ENCODE measurements around the gene TSC22D3. TPM values are rescaled to one million over a fixed set of nuclear protein-coding genes. Genes with fewer than 3 reads are reported as not detected.

TSC22D3 gene
- total and polyA plus RNA-seq, 9 donors: 39.5 to 82.9 (median 64.3) TPM

DNA sequence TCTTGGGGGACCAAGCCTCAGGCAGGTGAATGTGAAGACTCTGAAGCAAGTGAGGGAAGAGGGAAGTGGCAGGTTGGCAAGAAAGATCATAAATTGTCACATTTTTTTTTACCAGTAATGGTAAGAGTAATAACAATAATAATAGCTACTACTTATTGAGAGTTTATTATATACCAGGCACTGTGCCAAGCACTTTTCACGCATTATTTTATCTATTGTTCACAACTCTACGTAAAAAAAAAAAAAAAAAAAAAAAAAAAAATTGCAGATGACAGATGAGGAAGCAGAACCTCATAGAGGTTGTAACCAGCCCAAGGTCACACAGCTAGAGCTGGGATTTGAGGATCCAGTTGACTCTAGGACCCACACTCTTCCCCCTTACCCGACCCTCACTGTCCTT lies 40.9 kb downstream of the TSC22D3 start:
- no peak overlapping the region for H3K27ac ChIP-seq (ENCODE audit: low read length)
- WGBS (ENCODE audit: insufficient coverage): no CpG with 5 or more reads among the region's 3 CpGs
- no peak for DNase-seq
- H3K27me3 ChIP-seq (ENCODE audit: control insufficient read depth, insufficient read depth, low read length): peaks cover 41% of the 10 kb centered on the region
- H3K4me3 ChIP-seq (ENCODE audit: low read length): no peak overlapping the region
- H3K4me1 ChIP-seq (ENCODE audit: control insufficient read depth, insufficient read depth, low read length): peaks cover 48% of the 10 kb centered on the region
- H3K9me3 ChIP-seq (replicated peaks; ENCODE audit: control insufficient read depth, low read depth, low read length): no peaks in the 10 kb centered on the region
- no peaks in the 10 kb centered on the region for H3K36me3 ChIP-seq (ENCODE audit: control insufficient read depth, insufficient read depth, low read length)

DNA sequence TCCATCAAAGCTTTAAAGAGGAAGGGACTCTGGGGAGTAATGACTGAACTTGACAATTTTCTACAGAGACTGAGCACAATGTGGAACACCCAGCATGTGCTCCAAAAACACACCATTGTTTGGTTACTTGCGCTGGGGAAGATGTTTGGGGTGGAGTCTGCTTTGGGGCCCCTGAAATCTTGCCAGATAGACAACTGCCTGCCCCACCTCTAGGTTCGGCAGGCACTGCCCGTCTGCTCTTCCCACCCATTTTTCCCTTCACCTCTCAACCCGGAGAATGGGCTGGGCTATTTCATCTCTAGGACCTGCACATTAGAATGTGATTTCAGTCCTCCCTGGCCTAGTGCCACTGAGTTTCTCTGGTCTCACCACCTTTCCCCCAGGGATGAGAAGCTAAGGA lies 41.9 kb downstream of the TSC22D3 start:
- Histone ChIP-seq H3K4me3 (ENCODE audit: low read length) (no peak overlapping the region), H3K27me3 (ENCODE audit: control insufficient read depth, insufficient read depth, low read length) (peaks cover 39% of the 10 kb centered on the region), H3K4me1 (ENCODE audit: control insufficient read depth, insufficient read depth, low read length) (peaks cover 50% of the 10 kb centered on the region), H3K27ac (ENCODE audit: low read length) (no peak overlapping the region), H3K36me3 (ENCODE audit: control insufficient read depth, insufficient read depth, low read length) (no peaks in the 10 kb centered on the region), H3K9me3 (replicated peaks; ENCODE audit: control insufficient read depth, low read depth, low read length) (no peaks in the 10 kb centered on the region)
- DNase-seq: no peak
- no CpG with 5 or more reads among the region's 4 CpGs for WGBS (ENCODE audit: insufficient coverage)

DNA sequence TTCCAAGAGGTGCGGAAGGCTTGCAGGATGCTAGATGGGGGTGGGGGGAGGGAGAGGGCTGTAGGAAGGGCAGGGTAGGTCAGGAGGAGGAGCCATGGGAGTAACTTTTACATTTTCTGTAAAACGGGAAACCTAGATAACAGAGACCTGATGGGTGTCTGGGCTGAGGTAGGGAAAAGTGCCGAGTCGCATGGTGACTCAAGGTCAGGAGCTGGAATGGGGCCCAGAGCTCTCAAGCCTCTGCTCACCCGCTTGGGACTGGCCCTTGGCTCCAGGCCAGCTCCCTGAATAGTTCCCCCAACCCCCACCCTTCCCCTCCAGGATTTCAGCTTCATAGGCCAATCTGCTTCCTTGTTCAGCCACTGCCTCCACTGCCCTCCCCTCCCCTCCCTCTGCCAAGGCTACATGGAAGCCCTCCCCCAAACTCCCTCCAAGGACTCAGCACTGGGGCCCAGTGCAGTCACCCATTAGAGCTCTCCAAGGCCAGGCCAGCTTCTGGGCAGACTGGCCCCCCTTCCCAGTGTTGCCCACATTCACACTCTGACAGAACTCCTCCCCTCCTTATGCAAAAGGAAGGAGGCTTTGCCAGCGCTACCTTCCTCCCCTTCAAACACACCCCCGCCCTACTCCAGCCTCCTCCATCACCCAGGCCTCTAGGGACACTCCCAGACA lies 43.6 kb downstream of the TSC22D3 start:
- Histone ChIP-seq H3K36me3 (ENCODE audit: control insufficient read depth, insufficient read depth, low read length) (no peaks in the 10 kb centered on the region), H3K27me3 (ENCODE audit: control insufficient read depth, insufficient read depth, low read length) (peaks cover 35% of the 10 kb centered on the region), H3K9me3 (replicated peaks; ENCODE audit: control insufficient read depth, low read depth, low read length) (no peaks in the 10 kb centered on the region), H3K4me1 (ENCODE audit: control insufficient read depth, insufficient read depth, low read length) (peaks cover 49% of the 10 kb centered on the region), H3K4me3 (ENCODE audit: low read length) (no peak overlapping the region), H3K27ac (ENCODE audit: low read length) (peak overlapping the region; percentile 20)
- peak; percentile 73 for DNase-seq
- WGBS (ENCODE audit: insufficient coverage): 26% methylated on average over 5 of the region's 7 CpGs

DNA sequence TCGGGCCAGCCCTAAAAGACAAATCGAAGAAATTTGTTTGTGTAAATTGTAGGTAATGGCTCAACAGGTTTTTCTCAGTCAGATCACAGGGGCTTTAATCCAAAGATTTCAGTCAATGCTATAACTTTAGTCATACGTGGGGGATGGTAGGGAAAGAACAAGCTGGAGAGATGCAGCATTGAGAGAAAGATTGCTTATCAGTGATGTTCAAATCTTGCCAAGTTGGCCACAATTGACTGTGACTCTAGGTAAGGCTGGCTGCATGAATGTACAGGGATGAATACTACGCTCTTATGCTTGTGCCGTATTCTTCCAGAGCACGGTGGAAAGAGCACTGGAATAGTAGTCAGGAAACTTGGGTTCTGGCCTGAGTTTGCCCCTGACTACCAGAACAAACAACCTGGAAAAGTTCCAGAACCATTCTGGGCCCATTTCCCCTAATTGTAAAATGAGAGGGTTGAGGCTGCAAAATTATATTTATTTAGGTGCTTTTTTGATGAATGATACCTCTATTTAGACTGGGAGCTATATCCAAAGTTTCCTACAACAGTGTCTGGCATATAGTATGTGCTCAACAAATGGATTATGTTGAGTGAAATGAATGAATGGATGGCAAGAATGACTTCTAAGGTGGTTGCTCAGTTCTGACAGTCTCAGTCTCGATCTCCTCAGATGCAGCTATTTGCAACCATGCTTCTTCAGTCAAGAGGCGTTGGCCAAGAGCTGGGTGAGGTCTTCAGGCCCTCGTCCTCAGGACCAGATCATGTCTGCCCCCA lies 44.4 kb downstream of the TSC22D3 start:
- DNase-seq: no peak
- no peak overlapping the region for H3K4me3 ChIP-seq (ENCODE audit: low read length)
- H3K36me3 ChIP-seq (ENCODE audit: control insufficient read depth, insufficient read depth, low read length): no peaks in the 10 kb centered on the region
- 71% methylated on average over 8 of the region's 9 CpGs for WGBS (ENCODE audit: insufficient coverage)
- peak overlapping the region; percentile 20 for H3K27ac ChIP-seq (ENCODE audit: low read length)
- H3K9me3 ChIP-seq (replicated peaks; ENCODE audit: control insufficient read depth, low read depth, low read length): no peaks in the 10 kb centered on the region
- peaks cover 48% of the 10 kb centered on the region for H3K4me1 ChIP-seq (ENCODE audit: control insufficient read depth, insufficient read depth, low read length)
- H3K27me3 ChIP-seq (ENCODE audit: control insufficient read depth, insufficient read depth, low read length): peaks cover 34% of the 10 kb centered on the region

DNA sequence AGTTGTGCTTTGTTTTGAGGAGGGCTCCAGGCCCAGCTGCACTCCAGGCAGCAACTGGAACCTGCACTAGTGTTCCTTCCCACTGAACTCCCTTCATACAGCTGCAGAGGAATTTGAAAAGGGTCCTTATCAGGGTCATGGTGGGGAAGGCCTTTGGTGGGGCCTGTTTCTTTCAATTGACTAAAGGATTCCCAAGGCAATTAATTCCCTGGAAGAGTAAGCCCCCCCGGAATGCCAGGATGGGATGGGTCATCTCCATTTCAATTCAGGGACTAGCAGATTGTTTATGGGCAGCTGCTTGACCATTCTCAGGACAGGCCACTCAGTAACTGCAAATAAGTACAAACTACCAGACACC lies 45.3 kb downstream of the TSC22D3 start:
- Histone ChIP-seq H3K36me3 (ENCODE audit: control insufficient read depth, insufficient read depth, low read length) (no peaks in the 10 kb centered on the region), H3K9me3 (replicated peaks; ENCODE audit: control insufficient read depth, low read depth, low read length) (no peaks in the 10 kb centered on the region), H3K27ac (ENCODE audit: low read length) (no peak overlapping the region), H3K4me1 (ENCODE audit: control insufficient read depth, insufficient read depth, low read length) (peaks cover 52% of the 10 kb centered on the region), H3K4me3 (ENCODE audit: low read length) (no peak overlapping the region), H3K27me3 (ENCODE audit: control insufficient read depth, insufficient read depth, low read length) (peaks cover 33% of the 10 kb centered on the region)
- 43% methylated on average over 1 of the region's 1 CpG for WGBS (ENCODE audit: insufficient coverage)
- no peak for DNase-seq

DNA sequence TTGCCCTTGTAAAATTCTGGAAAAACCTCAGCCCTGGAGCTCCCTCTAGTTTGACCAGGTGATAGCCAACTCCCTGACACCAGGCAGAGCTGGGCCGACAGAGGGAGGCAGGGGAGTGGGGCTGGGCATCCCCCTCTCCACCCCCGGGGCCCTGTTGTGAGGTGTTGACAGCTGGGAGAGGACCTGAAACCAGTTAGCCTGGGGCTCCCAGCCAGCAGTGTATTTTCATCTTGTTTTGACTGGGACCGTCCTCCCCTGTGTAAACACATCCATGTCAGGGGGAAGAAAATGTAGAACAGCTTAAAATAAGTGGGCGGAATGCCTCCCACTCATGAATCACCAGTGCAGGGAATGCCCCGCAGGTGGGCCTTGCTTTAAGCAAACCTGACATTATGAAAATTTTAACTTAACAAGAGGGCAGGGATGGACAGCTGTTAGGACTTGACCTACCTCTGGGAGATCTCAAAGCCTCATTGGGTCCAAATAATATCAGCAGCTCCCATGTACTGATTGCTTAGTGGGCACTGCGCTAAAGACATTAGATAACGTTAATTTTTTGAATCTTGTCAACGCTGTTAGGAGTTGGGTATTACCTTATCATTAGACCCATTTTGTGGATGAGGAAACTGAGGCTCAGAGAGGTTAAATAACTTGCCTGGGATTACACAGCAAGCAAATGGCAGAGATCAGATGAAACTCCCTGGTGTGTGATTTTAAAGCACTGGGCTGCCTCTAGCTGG lies 45.9 kb downstream of the TSC22D3 start:
- Histone ChIP-seq H3K36me3 (ENCODE audit: control insufficient read depth, insufficient read depth, low read length) (no peaks in the 10 kb centered on the region), H3K27ac (ENCODE audit: low read length) (no peak overlapping the region), H3K4me1 (ENCODE audit: control insufficient read depth, insufficient read depth, low read length) (peaks cover 52% of the 10 kb centered on the region), H3K9me3 (replicated peaks; ENCODE audit: control insufficient read depth, low read depth, low read length) (no peaks in the 10 kb centered on the region), H3K4me3 (ENCODE audit: low read length) (no peak overlapping the region), H3K27me3 (ENCODE audit: control insufficient read depth, insufficient read depth, low read length) (peaks cover 31% of the 10 kb centered on the region)
- DNase-seq: no peak
- no CpG with 5 or more reads among the region's 8 CpGs for WGBS (ENCODE audit: insufficient coverage)

DNA sequence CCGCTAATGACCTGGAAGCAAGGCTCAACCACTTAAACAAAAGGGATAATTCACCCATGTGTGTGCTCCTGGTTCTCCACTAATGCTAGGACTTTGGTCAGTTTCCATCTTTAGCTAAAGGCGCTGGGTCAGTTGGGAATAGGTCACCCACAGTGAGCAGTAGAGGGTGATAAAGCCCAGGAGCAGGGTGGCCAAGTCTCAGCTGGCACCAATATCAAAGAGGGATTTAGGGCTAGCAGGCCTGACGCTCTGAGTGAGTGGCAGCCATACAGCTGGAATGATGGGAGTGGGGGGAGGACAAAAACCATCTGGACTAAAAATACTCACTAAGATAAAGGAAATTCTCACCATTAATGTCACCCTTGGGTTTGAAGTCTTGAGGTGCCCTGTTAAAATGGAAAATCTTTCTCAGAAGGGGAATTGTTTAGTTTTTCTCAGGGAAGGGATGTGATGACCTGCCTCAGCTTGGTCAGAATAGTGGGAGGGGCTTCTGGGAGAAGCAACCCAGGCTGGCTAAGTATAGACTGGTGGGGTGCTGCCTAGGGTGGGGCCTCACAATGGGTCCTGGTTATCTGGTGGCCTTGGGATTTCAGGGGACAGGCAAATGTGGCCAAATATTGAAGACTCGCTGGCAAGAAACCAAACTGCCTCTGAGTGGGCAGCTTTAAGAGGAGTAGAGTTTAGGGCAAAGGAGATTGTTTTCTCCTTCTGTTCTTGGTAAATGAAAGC lies 47.1 kb downstream of the TSC22D3 start:
- peak overlapping the region; percentile 29 for H3K27ac ChIP-seq (ENCODE audit: low read length)
- no peaks in the 10 kb centered on the region for H3K36me3 ChIP-seq (ENCODE audit: control insufficient read depth, insufficient read depth, low read length)
- H3K4me3 ChIP-seq (ENCODE audit: low read length): no peak overlapping the region
- 73% methylated on average over 2 of the region's 4 CpGs for whole genome bisulfite sequencing (ENCODE audit: insufficient coverage)
- H3K4me1 ChIP-seq (ENCODE audit: control insufficient read depth, insufficient read depth, low read length): peaks cover 50% of the 10 kb centered on the region
- H3K9me3 ChIP-seq (replicated peaks; ENCODE audit: control insufficient read depth, low read depth, low read length): no peaks in the 10 kb centered on the region
- no peak for DNase-seq
- H3K27me3 ChIP-seq (ENCODE audit: control insufficient read depth, insufficient read depth, low read length): peaks cover 38% of the 10 kb centered on the region

DNA sequence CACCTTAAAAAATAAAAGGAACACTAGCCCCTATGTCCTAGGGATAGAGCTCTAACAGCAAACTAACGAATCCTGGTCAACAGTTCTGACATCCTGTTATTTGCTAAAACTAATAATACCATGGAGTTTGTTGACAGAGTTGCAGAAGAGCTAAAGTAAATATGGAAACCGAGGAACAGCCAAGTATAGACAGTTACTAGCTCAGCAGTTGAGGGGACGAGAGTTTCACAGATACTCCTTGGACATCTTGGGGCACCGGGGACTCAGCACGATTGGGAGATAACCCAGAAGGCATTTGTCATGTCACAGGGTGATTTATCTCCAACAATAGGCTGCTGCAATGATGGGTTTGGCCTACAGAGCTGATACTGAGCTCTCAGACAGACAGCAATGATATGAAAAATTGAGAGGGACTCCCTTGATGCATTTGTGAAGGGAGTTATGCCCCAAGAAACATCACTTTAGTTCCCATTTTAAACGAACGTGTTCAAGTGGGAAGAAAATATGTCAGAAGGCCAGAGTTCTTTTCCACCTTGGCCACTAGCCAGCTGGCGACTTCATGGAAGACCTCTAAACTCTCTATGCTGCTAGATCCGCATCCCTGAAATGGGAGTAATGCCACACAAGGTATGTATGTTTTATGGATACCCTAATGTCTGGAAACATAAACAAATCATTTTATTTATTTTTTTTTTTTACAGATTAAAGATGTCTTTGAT lies 48.6 kb downstream of the TSC22D3 start:
- peaks cover 44% of the 10 kb centered on the region for H3K27me3 ChIP-seq (ENCODE audit: control insufficient read depth, insufficient read depth, low read length)
- H3K4me1 ChIP-seq (ENCODE audit: control insufficient read depth, insufficient read depth, low read length): peaks cover 48% of the 10 kb centered on the region
- 58% methylated on average over 5 of the region's 9 CpGs for WGBS (ENCODE audit: insufficient coverage)
- no peak for DNase-seq
- no peaks in the 10 kb centered on the region for H3K9me3 ChIP-seq (replicated peaks; ENCODE audit: control insufficient read depth, low read depth, low read length)
- H3K27ac ChIP-seq (ENCODE audit: low read length): no peak overlapping the region
- no peak overlapping the region for H3K4me3 ChIP-seq (ENCODE audit: low read length)
- no peaks in the 10 kb centered on the region for H3K36me3 ChIP-seq (ENCODE audit: control insufficient read depth, insufficient read depth, low read length)

DNA sequence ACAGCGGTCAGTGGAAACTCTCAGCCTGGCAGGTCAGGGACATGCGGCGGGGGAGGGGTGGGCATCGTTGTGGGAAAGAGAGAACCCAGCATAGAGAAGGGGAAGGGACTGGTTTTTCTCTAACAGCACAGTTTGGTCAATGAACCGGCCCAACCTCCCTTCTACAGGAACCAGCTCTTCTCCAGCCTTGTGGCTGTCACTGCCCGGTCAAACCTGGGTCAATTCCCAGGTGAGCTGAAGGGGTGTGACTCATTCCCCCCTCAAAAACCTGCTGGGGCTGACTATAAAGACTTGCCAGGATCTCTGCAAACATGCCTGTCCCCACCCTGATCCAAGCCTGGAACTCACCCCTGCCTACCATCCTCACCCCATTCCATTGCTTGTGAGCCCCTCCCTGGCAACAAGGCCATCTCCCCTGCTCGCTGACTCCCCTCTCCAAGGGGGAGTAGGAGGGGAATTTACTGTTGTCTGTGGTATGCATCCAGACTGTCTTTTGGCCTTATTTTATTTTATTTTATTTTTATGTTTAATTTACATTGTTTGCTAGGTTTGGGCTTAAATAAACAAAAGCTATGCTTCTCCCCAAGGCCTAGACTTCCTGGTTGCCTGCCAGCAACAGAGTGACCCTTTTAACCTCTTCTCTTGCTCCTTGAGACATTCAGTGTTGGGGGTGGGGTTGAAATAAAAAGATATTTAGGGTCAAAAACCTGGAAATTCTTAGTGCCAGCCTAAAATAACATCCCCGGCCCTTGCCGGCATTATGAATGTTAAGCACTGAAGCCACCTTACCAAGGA lies 49.6 kb downstream of the TSC22D3 start:
- H3K27ac ChIP-seq (ENCODE audit: low read length): no peak overlapping the region
- no peaks in the 10 kb centered on the region for H3K9me3 ChIP-seq (replicated peaks; ENCODE audit: control insufficient read depth, low read depth, low read length)
- no peak overlapping the region for H3K4me3 ChIP-seq (ENCODE audit: low read length)
- peaks cover 48% of the 10 kb centered on the region for H3K27me3 ChIP-seq (ENCODE audit: control insufficient read depth, insufficient read depth, low read length)
- no peak for DNase-seq
- H3K36me3 ChIP-seq (ENCODE audit: control insufficient read depth, insufficient read depth, low read length): no peaks in the 10 kb centered on the region
- 76% methylated on average over 3 of the region's 9 CpGs for WGBS (ENCODE audit: insufficient coverage)
- H3K4me1 ChIP-seq (ENCODE audit: control insufficient read depth, insufficient read depth, low read length): peaks cover 39% of the 10 kb centered on the region
